HS-27A (cell line): ENCODE data around the gene STAM2.
"Not testable (repeated sequence)": the region's sequence is repeated elsewhere in the genome, so short reads cannot be mapped to it uniquely, and the experiment has no call there.

ENCODE experiments used
- DNase-seq: peaks from one replicate; pipeline ENCODE4 v3.0.0-alpha.2; 2012; ENCODE audit warnings: low read depth, missing footprints

The STAM2 gene

GRCh38 chr2:152106464-152106863 lies 69.1 kb downstream of the STAM2 start:
- no peak for DNase-seq

DNA sequence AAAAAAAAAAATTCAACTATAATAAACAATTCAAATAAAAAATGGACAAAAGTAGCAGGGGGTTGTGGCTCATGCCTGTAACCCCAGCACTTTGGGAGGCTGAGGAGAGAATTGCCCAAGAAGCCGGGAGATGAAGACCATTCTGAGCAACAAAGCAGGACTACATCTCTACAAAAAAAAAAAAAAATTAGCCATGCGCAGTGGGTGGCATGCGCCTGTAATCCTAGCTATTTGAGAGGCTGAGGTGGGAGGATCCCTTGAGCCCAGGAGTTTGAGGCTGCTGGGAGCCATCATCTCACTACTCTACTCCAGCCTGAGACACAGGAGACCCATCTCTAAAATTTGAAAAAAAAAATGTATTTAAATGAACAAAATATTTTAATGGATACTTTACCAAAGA lies 72.3 kb downstream of the STAM2 start:
- DNase-seq = no peak

DNA sequence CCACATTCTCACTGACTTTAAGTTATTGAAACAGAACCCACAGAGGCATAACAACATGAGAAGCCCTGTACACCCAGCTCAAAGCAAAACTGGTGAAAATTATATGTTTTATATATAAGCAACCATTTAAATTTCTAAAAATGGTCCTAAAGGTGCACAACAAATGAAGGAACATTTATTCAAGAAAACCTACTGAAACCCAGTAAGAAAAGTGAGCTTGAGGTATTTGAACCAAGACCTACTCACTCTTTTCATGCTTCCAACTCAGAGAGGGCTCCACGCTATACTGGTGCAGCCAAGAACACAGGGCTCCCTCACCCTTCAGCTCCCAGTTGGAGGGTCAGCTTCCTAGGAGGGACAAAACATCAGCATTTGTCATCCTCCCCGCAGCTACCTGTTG lies 74.6 kb downstream of the STAM2 start:
- DNase-seq = no peak

GRCh38 chr2:152099367-152100050 lies 76.1 kb downstream of the STAM2 start:
- no peak for DNase-seq

- no peak for DNase-seq
Observed at GRCh38 chr2:152098496-152099366, 76.8 kb downstream of the STAM2 start, which contains the start of gene CACNB4. Gene CACNB4, minus strand, starts transcription at chr2:152099044.

GRCh38 chr2:152097801-152098495 lies 77.6 kb downstream of the STAM2 start:
- DNase-seq = no peak

DNA sequence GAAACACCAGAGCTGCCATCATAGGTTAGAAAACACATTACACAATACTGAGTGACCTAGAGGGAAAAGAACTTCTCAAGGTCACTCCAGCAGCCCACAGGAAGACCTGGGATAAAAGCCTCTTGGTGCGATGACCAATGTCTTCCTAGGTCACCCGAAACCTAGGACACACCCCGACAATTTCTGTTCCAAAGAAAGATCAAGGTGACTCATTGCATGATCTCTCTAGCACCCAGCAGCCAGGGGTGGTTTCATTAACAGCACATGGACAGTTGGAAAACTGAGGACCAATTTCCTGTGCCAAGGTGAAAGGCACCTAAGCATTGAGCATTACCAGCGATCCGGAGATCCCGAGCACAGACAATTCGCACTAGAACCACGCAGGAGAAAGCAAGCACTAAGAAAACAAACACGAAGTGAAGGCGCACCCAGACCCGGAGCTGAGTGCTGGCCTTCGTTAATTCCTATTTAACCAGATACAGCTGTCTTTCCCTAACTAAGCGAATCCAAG lies 78.2 kb downstream of the STAM2 start:
- DNase-seq = no peak

GRCh38 chr2:152095146-152095545 lies 80.4 kb downstream of the STAM2 start:
- DNase-seq = no peak

- no peak for DNase-seq
Observed at GRCh38 chr2:152094014-152094413, 81.5 kb downstream of the STAM2 start.

DNA sequence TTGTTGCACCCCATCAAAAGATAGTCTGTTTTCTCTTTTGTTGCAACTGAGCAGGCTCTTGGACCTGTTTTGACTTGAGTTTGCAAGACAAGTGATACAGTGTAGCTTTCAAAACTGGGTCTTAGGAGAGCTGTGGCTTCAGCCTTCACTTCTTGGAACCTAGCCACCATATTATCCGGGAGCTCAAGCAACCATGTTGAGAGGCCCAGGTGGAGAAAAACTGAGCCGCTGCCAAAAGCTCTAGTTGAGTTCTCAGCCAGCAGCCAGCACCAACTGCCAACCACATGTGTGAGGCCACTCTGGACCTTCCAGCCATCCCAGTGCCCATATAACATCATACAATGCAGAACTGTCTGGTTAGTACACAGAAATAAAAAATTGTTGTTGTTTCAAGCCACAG lies 82.1 kb downstream of the STAM2 start:
- no peak for DNase-seq

GRCh38 chr2:152092095-152092494 lies 83.5 kb downstream of the STAM2 start:
- DNase-seq = no peak

GRCh38 chr2:152090726-152091125 lies 84.8 kb downstream of the STAM2 start:
- not testable (repeated sequence) for DNase-seq

DNA sequence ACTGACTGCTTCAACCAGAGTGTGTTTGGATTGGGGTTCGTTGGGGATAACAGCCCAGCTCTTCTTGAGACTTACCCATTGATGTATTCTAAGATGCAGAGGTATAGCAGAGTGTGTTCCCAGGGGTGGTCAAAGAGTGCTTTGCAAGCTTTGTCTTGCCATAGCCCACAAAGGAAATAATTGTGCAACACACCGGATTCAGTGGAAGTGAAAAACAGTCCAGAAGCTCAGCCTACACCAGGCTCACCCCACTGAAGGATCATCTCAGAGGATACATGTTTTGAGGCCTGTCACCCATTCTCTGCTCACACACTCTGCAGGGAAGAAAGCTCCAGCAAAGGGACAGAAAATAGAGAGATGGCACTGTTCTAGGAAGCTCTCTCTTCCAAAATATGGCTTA lies 86.3 kb downstream of the STAM2 start:
- DNase-seq = no peak

GRCh38 chr2:152088006-152088405 lies 87.6 kb downstream of the STAM2 start:
- DNase-seq = no peak

- no peak for DNase-seq
Observed at GRCh38 chr2:152086231-152086630, 89.3 kb downstream of the STAM2 start.

GRCh38 chr2:152084076-152084475 lies 91.5 kb downstream of the STAM2 start:
- no peak for DNase-seq

- DNase-seq = no peak
Observed at GRCh38 chr2:152083202-152083875, 92.2 kb downstream of the STAM2 start.

- no peak for DNase-seq
Observed at GRCh38 chr2:152078662-152079061, 96.9 kb downstream of the STAM2 start.

GRCh38 chr2:152078023-152078422 lies 97.5 kb downstream of the STAM2 start:
- DNase-seq = no peak

- DNase-seq = no peak
Observed at GRCh38 chr2:152075461-152076050, 100.0 kb downstream of the STAM2 start.

- no peak for DNase-seq
Observed at GRCh38 chr2:152072011-152072410, 103.6 kb downstream of the STAM2 start.

GRCh38 chr2:152071518-152071917 lies 104.0 kb downstream of the STAM2 start:
- DNase-seq = no peak
